Heart left ventricle (tissue), 16 donors: ENCODE measurements around the gene CELSR3. TPM values are rescaled to one million over a fixed set of nuclear protein-coding genes. Genes with fewer than 3 reads are reported as not detected.

Experiments
- ATAC-seq, 4 donors: fragments of 200-7000 bp; cut with Tn5 transposase; one replicate each; pipeline ENCODE4 v1.9.1; 2020 to 2022; ENCODE audit warnings: moderate library complexity in 4 of 4, mild to moderate bottlenecking in 3 of 4, moderate number of reproducible peaks in 1 of 4
- DNase-seq, 5 donors: peaks; one replicate each; pipeline ENCODE4 v3.0.0-alpha.2; 2020
- H3K27ac ChIP-seq, 12 donors: fragments of 200-600 bp; sonication (generic) in 4 of 12; one replicate each; pipeline versions ENCODE4 v1.5.0 to v1.8.0; 2016 to 2022; ENCODE audit warnings: mild to moderate bottlenecking in 2 of 12
- H3K27me3 ChIP-seq, 9 donors: fragments of 200-600 bp; sonication (generic) in 2 of 9; one replicate each; pipeline versions ENCODE4 v1.5.1 to v1.8.0; 2016 to 2022; ENCODE audit warnings: mild to moderate bottlenecking in 3 of 9
- H3K36me3 ChIP-seq, 9 donors: fragments of 200-600 bp; sonication (generic) in 2 of 9; one replicate each; pipeline versions ENCODE4 v1.5.0 to v1.8.0; 2018 to 2022; ENCODE audit warnings: mild to moderate bottlenecking in 2 of 9
- H3K4me1 ChIP-seq, 12 donors: fragments of 200-600 bp; sonication (generic) in 4 of 12; one replicate each; pipeline versions ENCODE4 v1.5.0 to v1.8.0; 2016 to 2022; ENCODE audit warnings: mild to moderate bottlenecking in 3 of 12
- H3K4me3 ChIP-seq, 12 donors: fragments of 200-600 bp; sonication (generic) in 4 of 12; one replicate each; pipeline versions ENCODE4 v1.5.0 to v1.8.0; 2017 to 2022; ENCODE audit warnings: mild to moderate bottlenecking in 9 of 12, moderate library complexity in 4 of 12
- H3K9me3 ChIP-seq, 12 donors: fragments of 200-600 bp; sonication (generic) in 4 of 12; one replicate each; pipeline versions ENCODE4 v1.5.0 to v1.8.0; 2016 to 2022; ENCODE audit warnings: mild to moderate bottlenecking in 1 of 12
- CTCF ChIP-seq, 12 donors: fragments of 200-600 bp; sonication (generic) in 4 of 12; IDR thresholded peaks; one replicate each; pipeline versions ENCODE4 v1.5.0 to v1.8.0; 2018 to 2022; ENCODE audit warnings: antibody characterized with exemption in 12 of 12, mild to moderate bottlenecking in 5 of 12
- POLR2A ChIP-seq, 2 donors: fragments of 450-650 bp; IDR thresholded peaks; one replicate each; pipeline ENCODE4 v1.6.1; 2017; ENCODE audit warnings: antibody characterized with exemption in 2 of 2, mild to moderate bottlenecking in 2 of 2, moderate library complexity in 2 of 2
- WGBS, 4 donors: extraction: QIAGEN DNeasy Blood & Tissue Kit in 2 of 4; methylation state at CpG; one replicate each; pipeline versions ENCODE4 v1.1.5 to v1.1.7; 2013 to 2018; 5-methylcytosine and 5-hydroxymethylcytosine counted together
- intact Hi-C, 10 donors: fragments of 100-400 bp; cut with DNase I; formaldehyde crosslinking; loops; one replicate each; pipeline versions ENCODE4 v1.11.1 to v1.14.2; 2022
- polyA plus RNA-seq, 2 donors: library from polyadenylated mRNA; stranded (reverse); fragments of 200-250 nt; gene quantifications; one replicate each; pipeline ENCODE4 v1.2.3, GENCODE V29; 2013
- total RNA-seq, 9 donors: library from RNA; depleted of rRNA in 2 of 9; stranded (reverse); fragments of >200 nt in 2 of 9; fragmentation: NEBNext Ultra II Directional in 3 of 9; extraction: Animal tissue kit (Norgen Biotek cat#: 25700) in 3 of 9; gene quantifications; one replicate each; pipeline versions ENCODE4 v1.1.0 to v1.2.4, GENCODE V29; 2016 to 2023
- donor health status: ischemic (EF 13 %, LVEDD 7.1; RV severe dilation, severe dysfunction).
- donor health status: healthy with polysubstance abuse.
- donor health status: DM: no; HTN: yes; CAD: no.
- donor health status: DM: no; HTN: no; CAD: no.
- donor health status: ischemic (EF 25% LVEDD 6.9; RV normal size, moderate dysfunction).
- donor health status: ischemic (EF 25% LVEDD 5.7; RV mildly dilated, moderate dysfunction).
- donor health status: healthy.
- donor health status: DM: yes; HTN: yes; CAD: no.
- donor health status: ischemic (EF 35%, LVEDD 5.7; RV mildly dilated, moderate dysfunction).
- donor health status: nonischemic (EF 11% LVEDD 7.7; RV severe dilation, severe dysfunction).
- donor health status: DM: yes; HTN: yes; CAD: no.
- donor health status: PGD.
- donor health status: ischemic (EF 29% LVEDD 5.4; RV normal size, mild dysfunction).
- donor health status: nonischemic (EF 23%, LVEDD 6.1; RV moderate dilation, normal function).

CELSR3 gene
- total and polyA plus RNA-seq, 11 donors = 0.10 to 0.36 (median 0.19) TPM

GRCh38 chr3:48600711-48601621, 61.7 kb downstream of the CELSR3 start:
- peaks cover 0 to 87% (median 72%) of the 10 kb centered on the region in 9 donors for H3K36me3 ChIP-seq

GRCh38 chr3:48599509-48600285, 63.0 kb downstream of the CELSR3 start:
- intact Hi-C loops = loop anchor here in 4 of 10 donors (5.0 kb wide), 1 partner anchor 37 kb away; the partner anchor contains the start of gene UCN2 (in 4 of the 4)
- Histone ChIP-seq H3K36me3 (peaks cover 0 to 74% (median 60%) of the 10 kb centered on the region in 9 donors), H3K4me1 (peaks cover 8 to 93% (median 65%) of the 10 kb centered on the region in 12 donors), H3K4me3 (peak overlapping the region in 2 of 12 donors; percentile 3 to 5), H3K9me3 (no peaks in the 10 kb centered on the region), H3K27ac (peak overlapping the region; percentile 79 to 98 (median 92)), H3K27me3 (peaks cover 0 to 5% (median 0%) of the 10 kb centered on the region in 9 donors)
- 77 to 88% (median 84%) methylated on average over 11 to 12 of the region's 12 CpGs for WGBS, 4 donors
- ATAC-seq (no peak), DNase-seq (peak in 1 of 5 donors; percentile 38)
- TF ChIP-seq POLR2A (IDR thresholded peaks at IDR 0.05) (no peak), CTCF (IDR thresholded peaks at IDR 0.05) (no peak)

More at GRCh38 chr3:48600711-48601621, 61.7 kb downstream of the CELSR3 start:
- intact Hi-C loops = loop anchor here in 2 of 10 donors (5.0 kb wide), 1 partner anchor 39 kb away; the partner anchor contains the start of gene UCN2 (in 2 of the 2)
- DNase-seq = peak in 1 of 5 donors; percentile 53
- ATAC-seq = no peak
- TF ChIP-seq POLR2A (IDR thresholded peaks at IDR 0.05) = no peak
- TF ChIP-seq CTCF (IDR thresholded peaks at IDR 0.05) = no peak
- 89 to 94% (median 93%) methylated on average over 19 of the region's 19 CpGs for WGBS, 4 donors
- Histone ChIP-seq H3K9me3 (no peaks in the 10 kb centered on the region), H3K27ac (peak overlapping the region in 10 of 12 donors; percentile 43 to 97 (median 82)), H3K27me3 (no peaks in the 10 kb centered on the region), H3K4me3 (no peak overlapping the region), H3K4me1 (peaks cover 8 to 92% (median 55%) of the 10 kb centered on the region in 12 donors)

GRCh38 chr3:48599077-48599501, 63.6 kb downstream of the CELSR3 start:
- H3K9me3 ChIP-seq = no peaks in the 10 kb centered on the region
- ATAC-seq (peak in 1 of 4 donors; percentile 1), DNase-seq (peak in 1 of 5 donors; percentile 37)
- intact Hi-C loops = loop anchor here in 2 of 10 donors (5.0 kb wide), 1 partner anchor 37 kb away; the partner anchor contains the start of gene UCN2 (in 2 of the 2)
- TF ChIP-seq CTCF (IDR thresholded peaks at IDR 0.05) = no peak
- no peak for TF ChIP-seq POLR2A (IDR thresholded peaks at IDR 0.05)
- peaks cover 0 to 68% (median 53%) of the 10 kb centered on the region in 9 donors for H3K36me3 ChIP-seq
- peaks cover 0 to 11% (median 0%) of the 10 kb centered on the region in 9 donors for H3K27me3 ChIP-seq
- H3K4me3 ChIP-seq = peak overlapping the region in 2 of 12 donors; percentile 3 to 5
- peaks cover 8 to 90% (median 66%) of the 10 kb centered on the region in 12 donors for H3K4me1 ChIP-seq
- WGBS, 4 donors = 51 to 63% (median 57%) methylated on average over 11 of the region's 11 CpGs
- peak overlapping the region; percentile 79 to 98 (median 92) for H3K27ac ChIP-seq
